ENCODE measurements around the gene MRPL11. TPM values are rescaled to one million over a fixed set of nuclear protein-coding genes. Genes with fewer than 3 reads are reported as not detected.

MRPL11 gene
- total and polyA plus RNA-seq, 2 experiments from 2014 or later: 139 to 237 TPM

GRCh38 chr11:66438504-66439466 is at the start of gene MRPL11 (continued):
- TF ChIP-seq CREB1 (CRISPR knock-in tag; IDR thresholded peaks at IDR 0.05; ENCODE audit: low read depth): no peak

GRCh38 chr11:66484806-66485380 is 46.2 kb upstream of the MRPL11 start:
- H3K27ac ChIP-seq (ENCODE audit: low read depth): no peak overlapping the region
- H3K4me2 ChIP-seq: no peak overlapping the region
- H3K9me3 Mint-ChIP-seq: no peaks in the 10 kb centered on the region
- no peaks in the 10 kb centered on the region for H3K9me2 ChIP-seq (ENCODE audit: insufficient read depth)
- H3K27me3 Mint-ChIP-seq (ENCODE audit: insufficient read depth, low read depth, poor library complexity): peaks cover 11% of the 10 kb centered on the region
- H3K36me3 Mint-ChIP-seq (ENCODE audit: low read depth): peaks cover 24% of the 10 kb centered on the region; the same call in 2 of the 3 replicates
- no peak overlapping the region for H3K4me3 Mint-ChIP-seq
- H3K4me1 Mint-ChIP-seq: peaks cover 4% of the 10 kb centered on the region
- TF ChIP-seq ZNF331 (CRISPR knock-in tag; IDR thresholded peaks at IDR 0.05; ENCODE audit: low read depth): no peak
- TF ChIP-seq STAT1 (IDR thresholded peaks at IDR 0.05; ENCODE audit: unreplicated experiment): no peak
- no peak for TF ChIP-seq REST (IDR thresholded peaks at IDR 0.05; ENCODE audit: unreplicated experiment)
- no peak for TF ChIP-seq CTCF (conservative IDR thresholded peaks at IDR 0.05; ENCODE audit: low read depth in 2 of 2)
- no peak for TF ChIP-seq JUNB (IDR thresholded peaks at IDR 0.05; ENCODE audit: unreplicated experiment)
- no peak for TF ChIP-seq NANOG (IDR thresholded peaks at IDR 0.05; ENCODE audit: borderline replicate concordance)
- TF ChIP-seq ETS1 (IDR thresholded peaks at IDR 0.05): no peak
- no peak for TF ChIP-seq EZH2 (IDR thresholded peaks at IDR 0.05; ENCODE audit: low read depth, unreplicated experiment)
- DNase-seq (ENCODE audit: low spot score) (no peak), ATAC-seq (no peak)
- H3K27ac Mint-ChIP-seq: no peak overlapping the region
- H4K20me1 ChIP-seq (replicated peaks; ENCODE audit: insufficient read depth): no peaks in the 10 kb centered on the region; the same call in 1 of the 2 replicates
- no peak overlapping the region for H2AFZ ChIP-seq
- H3K27me3 ChIP-seq (ENCODE audit: insufficient read depth): no peaks in the 10 kb centered on the region
- H3K79me2 ChIP-seq (replicated peaks; ENCODE audit: insufficient read depth): peaks cover 9% of the 10 kb centered on the region; the same call in 1 of the 2 replicates
- no peaks in the 10 kb centered on the region; the same call in 1 of the 2 replicates for H3K4me1 ChIP-seq (ENCODE audit: insufficient read depth)
- H3K4me3 ChIP-seq: no peak overlapping the region
- peaks cover 8% of the 10 kb centered on the region; the same call in 1 of the 2 replicates for H3K36me3 ChIP-seq (ENCODE audit: insufficient read depth)
- no peaks in the 10 kb centered on the region for H3F3A ChIP-seq (replicated peaks; ENCODE audit: low read depth)

Measured in GM23338 (cell line).